ENCODE data around the gene ATM. TPM values are rescaled to one million over a fixed set of nuclear protein-coding genes. Genes with fewer than 3 reads are reported as not detected.

ATM gene
- total RNA-seq, 1 donor from 2014 or later = 30.1 TPM

- no peak for TF ChIP-seq CTCF (IDR thresholded peaks at IDR 0.05; ENCODE audit: borderline replicate concordance)
- no peak for DNase-seq
- H3K36me3 ChIP-seq = peaks cover 15% of the 10 kb centered on the region
Measured at GRCh38 chr11:108216988-108217387, 5.9 kb upstream of the ATM start.

GRCh38 chr11:108218455-108218854 lies 4.4 kb upstream of the ATM start:
- no peak for DNase-seq
- Histone ChIP-seq H3K27me3 (ENCODE audit: low read depth) (no peaks in the 10 kb centered on the region), H3K27ac (replicated peaks) (no peak overlapping the region), H3K4me3 (no peak overlapping the region), H3K4me1 (peaks cover 32% of the 10 kb centered on the region), H3K9me3 (replicated peaks) (no peaks in the 10 kb centered on the region), H3K36me3 (peaks cover 1% of the 10 kb centered on the region)
- intact Hi-C loops (cut with micrococcal nuclease) = no loop called here
- no peak for TF ChIP-seq CTCF (IDR thresholded peaks at IDR 0.05; ENCODE audit: borderline replicate concordance)

More at GRCh38 chr11:108216988-108217387, 5.9 kb upstream of the ATM start:
- Histone ChIP-seq H3K27me3 (ENCODE audit: low read depth) (no peaks in the 10 kb centered on the region), H3K4me1 (peaks cover 24% of the 10 kb centered on the region), H3K4me3 (no peak overlapping the region), H3K9me3 (replicated peaks) (no peaks in the 10 kb centered on the region), H3K27ac (replicated peaks) (no peak overlapping the region)
- intact Hi-C loops (cut with micrococcal nuclease) = no loop called here

- Histone ChIP-seq H3K4me3 (no peak overlapping the region), H3K27me3 (ENCODE audit: low read depth) (no peaks in the 10 kb centered on the region), H3K27ac (replicated peaks) (no peak overlapping the region), H3K36me3 (no peaks in the 10 kb centered on the region), H3K4me1 (peaks cover 39% of the 10 kb centered on the region), H3K9me3 (replicated peaks) (no peaks in the 10 kb centered on the region)
- intact Hi-C loops (cut with micrococcal nuclease) = no loop called here
- TF ChIP-seq CTCF (IDR thresholded peaks at IDR 0.05; ENCODE audit: borderline replicate concordance) = no peak
- no peak for DNase-seq
Measured at GRCh38 chr11:108218912-108219783, 3.7 kb upstream of the ATM start.

GRCh38 chr11:108220721-108221336 lies 2.0 kb upstream of the ATM start:
- H3K27me3 ChIP-seq (ENCODE audit: low read depth) = no peaks in the 10 kb centered on the region
- H3K9me3 ChIP-seq (replicated peaks) = no peaks in the 10 kb centered on the region
- TF ChIP-seq CTCF (IDR thresholded peaks at IDR 0.05; ENCODE audit: borderline replicate concordance) = no peak
- peak overlapping the region; percentile 75 for H3K4me3 ChIP-seq
- no peak for DNase-seq
- no peaks in the 10 kb centered on the region for H3K36me3 ChIP-seq
- intact Hi-C loops (cut with micrococcal nuclease) = loop anchor here (5.0 kb wide), 1 partner anchor 99 kb away; the partner anchor contains the start of gene ACAT1
- H3K4me1 ChIP-seq = peaks cover 56% of the 10 kb centered on the region
- peak overlapping the region; percentile 96 for H3K27ac ChIP-seq (replicated peaks)

- Histone ChIP-seq H3K27ac (replicated peaks) (peak overlapping the region; percentile 96), H3K4me1 (peaks cover 61% of the 10 kb centered on the region), H3K36me3 (no peaks in the 10 kb centered on the region), H3K9me3 (replicated peaks) (no peaks in the 10 kb centered on the region), H3K4me3 (peak overlapping the region; percentile 75), H3K27me3 (ENCODE audit: low read depth) (no peaks in the 10 kb centered on the region)
- intact Hi-C loops (cut with micrococcal nuclease) = loop anchor here (5.0 kb wide), 1 partner anchor 99 kb away; the partner anchor contains the start of gene ACAT1
- TF ChIP-seq CTCF (IDR thresholded peaks at IDR 0.05; ENCODE audit: borderline replicate concordance) = no peak
- no peak for DNase-seq
Measured at GRCh38 chr11:108221371-108221770, 1.5 kb upstream of the ATM start.
